ENCODE results near the gene RGSL1.

- no peak for TF ChIP-seq POLR2AphosphoS5 (IDR thresholded peaks at IDR 0.05; ENCODE audit: low read depth, low read length)
- no peak for TF ChIP-seq CTCF (IDR thresholded peaks at IDR 0.05)
These were observed 157.6 kb downstream of the RGSL1 start for GRCh38 chr1:182607566-182607965.

Data from Panc1 (cell line).